H1 (cell line): ENCODE measurements around the gene CDON. TPM values are rescaled to one million over a fixed set of nuclear protein-coding genes. Genes with fewer than 3 reads are reported as not detected.

Experiments used
- ASH2L ChIP-seq: fragments of 200-600, 300-600 bp; sonication (generic); IDR thresholded peaks from one replicate; pipeline ENCODE4 v1.7.1; 2017; ENCODE audit warnings: low read length
- ATF2 ChIP-seq: IDR thresholded peaks from 2 replicates; pipeline ENCODE4 v1.6.1; 2012; ENCODE audit warnings: low read length, inconsistent platforms
- CTBP2 ChIP-seq: IDR thresholded peaks from 2 replicates; pipeline ENCODE4 v1.7.0; 2011; ENCODE audit warnings: borderline replicate concordance, mild to moderate bottlenecking, moderate library complexity, mixed read lengths, low read length; ENCODE audit not compliant: insufficient read depth, insufficient read length
- E2F6 ChIP-seq: IDR thresholded peaks from 2 replicates; pipeline ENCODE4 v1.6.1; 2012; ENCODE audit warnings: inconsistent platforms
- GTF2F1 ChIP-seq: IDR thresholded peaks from 2 replicates; pipeline ENCODE4 v1.6.1; 2012; ENCODE audit warnings: low read depth, low read length, improper control_type of control experiment, borderline replicate concordance
- NANOG ChIP-seq: IDR thresholded peaks from 2 replicates; pipeline ENCODE4 v1.6.1; 2011; ENCODE audit warnings: low read length, low read depth, mild to moderate bottlenecking, inconsistent platforms; ENCODE audit not compliant: insufficient read depth, poor library complexity, severe bottlenecking
- POU5F1 ChIP-seq: IDR thresholded peaks from 2 replicates; pipeline ENCODE4 v1.6.1; 2011; ENCODE audit warnings: low read depth, mild to moderate bottlenecking, low read length, moderate library complexity
- RFX5 ChIP-seq: IDR thresholded peaks from 2 replicates; pipeline ENCODE4 v1.6.1; 2011; ENCODE audit warnings: low read depth, low read length, improper control_type of control experiment, borderline replicate concordance
- SAP30 ChIP-seq: fragments of 300-600 bp; sonication (generic); IDR thresholded peaks from 2 replicates; pipeline ENCODE4 v1.7.1; 2012; ENCODE audit warnings: low read length, moderate library complexity, mild to moderate bottlenecking, inconsistent platforms; ENCODE audit not compliant: insufficient read depth, insufficient replicate concordance
- YY1 ChIP-seq: IDR thresholded peaks from 2 replicates; pipeline ENCODE4 v1.6.1; 2011; ENCODE audit warnings: low read depth, mild to moderate bottlenecking, low read length
- polyA plus RNA-seq, 7 experiments: library from polyadenylated mRNA; depleted of rRNA in 3 of 7; stranded (reverse) in 5 of 7; unstranded in 2 of 7; fragments of >200 nt in 5 of 7; fragments of 200-250 nt in 2 of 7; gene quantifications; 1 replicate in 5 of 7; 2 replicates in 1 of 7; 4 replicates in 1 of 7; pipeline versions ENCODE4 v1.2.1 to v1.2.3, GENCODE V29; 2011 to 2013; ENCODE audit warnings: missing spikeins in 2 of 7, mixed read lengths in 2 of 7
- total RNA-seq: library from RNA; stranded (reverse); fragmentation: NEBNext Ultra II Directional; extraction: Animal tissue kit (Norgen Biotek cat#: 25700); gene quantifications from 2 replicates; pipeline ENCODE4 v1.2.1, GENCODE V29; 2021

The CDON gene
- total and polyA plus RNA-seq, 2 of the 8 experiments (the other 6 are each of a cell fraction or from before 2014, with no cell fraction given): 11.0 to 32.5 TPM

GRCh38 chr11:126061707-126062678, 673 bp downstream of the CDON start (continued):
- TF ChIP-seq SAP30: no peak
- TF ChIP-seq E2F6: no peak
- TF ChIP-seq ASH2L: peak; percentile 50
- no peak for TF ChIP-seq NANOG
- no peak for TF ChIP-seq RFX5
- TF ChIP-seq CTBP2: no peak
- no peak for TF ChIP-seq POU5F1
- no peak for TF ChIP-seq YY1
- no peak for TF ChIP-seq ATF2
- TF ChIP-seq GTF2F1: no peak
